Measurements from ENCODE around the gene HELZ2. TPM values are rescaled to one million over a fixed set of nuclear protein-coding genes. Genes with fewer than 3 reads are reported as not detected.

HELZ2 gene
- total and polyA plus RNA-seq, 10 of the 15 experiments (the other 5 are each of a cell fraction or from before 2014, with no cell fraction given) = 0.05 to 33.3 (median 6.2) TPM

GRCh38 chr20:63558804-63559484 is 15.1 kb downstream of the HELZ2 start:
- Histone ChIP-seq H3K36me3 (ENCODE audit: control insufficient read depth in 2 of 2, insufficient read depth in 2 of 2, low read length in 1 of 2) (no peaks in the 10 kb centered on the region; a peak in 1 of 4 replicates), H3K4me1 (ENCODE audit: control insufficient read depth, insufficient read depth, low read length) (peaks cover 9% of the 10 kb centered on the region), H3K27me3 (replicated peaks in 1 of 2; ENCODE audit: control insufficient read depth in 2 of 2, insufficient read depth in 2 of 2, low read length in 1 of 2) (no peaks in the 10 kb centered on the region), H3K4me3 (no peak overlapping the region), H3K79me2 (ENCODE audit: control insufficient read depth, insufficient read depth, low read length) (no peaks in the 10 kb centered on the region), H3K9ac (ENCODE audit: control insufficient read depth, insufficient read depth, low read length) (no peak overlapping the region), H3K27ac (ENCODE audit: control insufficient read depth, insufficient read depth) (no peak overlapping the region), H3K4me2 (ENCODE audit: control insufficient read depth, insufficient read depth) (no peak overlapping the region), H4K20me1 (ENCODE audit: control insufficient read depth, insufficient read depth) (no peaks in the 10 kb centered on the region; the same call in 1 of the 2 replicates), H3K9me3 (replicated peaks; ENCODE audit: control insufficient read depth, insufficient read depth, low read length) (no peaks in the 10 kb centered on the region; the same call in 2 of the 3 replicates), H2AFZ (ENCODE audit: control insufficient read depth, low read depth, low read length) (no peak overlapping the region)
- no TSS peak for BruUV-seq (replicated peaks)
- no peak for TF ChIP-seq JUNB (IDR thresholded peaks at IDR 0.05)
- no peak for TF ChIP-seq BMI1 (IDR thresholded peaks at IDR 0.05; ENCODE audit: borderline replicate concordance)
- TF ChIP-seq BCL3 (IDR thresholded peaks at IDR 0.05; ENCODE audit: borderline replicate concordance, insufficient read depth, low read depth, low read length, poor library complexity, severe bottlenecking) = no peak
- TF ChIP-seq ZNF687 (IDR thresholded peaks at IDR 0.05) = no peak
- no peak for TF ChIP-seq SMC3 (IDR thresholded peaks at IDR 0.05; ENCODE audit: borderline replicate concordance, low read length)
- 0 out of 2 replicates have a peak, but pooled peaks have one; percentile 32 for TF ChIP-seq NR2F1 (conservative IDR thresholded peaks at IDR 0.05)
- FAIRE-seq (no peak), DNase-seq (ENCODE audit: low read depth, low spot score) (no peak), ATAC-seq (no peak)
- POLR2A ChIA-PET = no interaction called here
- in situ Hi-C loops (cut with MboI) = no loop called here
- intact Hi-C loops (cut with micrococcal nuclease; ENCODE audit: unreplicated experiment) = no loop called here
- SMC1A ChIA-PET (ENCODE audit: uncharacterized antibody, unreplicated experiment) = no interaction called here
- RAD21 ChIA-PET (ENCODE audit: unreplicated experiment) = no interaction called here
- 97% methylated on average over 14 of the region's 14 CpGs for whole genome bisulfite sequencing (ENCODE audit: insufficient coverage, insufficient replicate concordance, low lambda C conversion rate, missing lambda C conversion rate)
- CTCF ChIA-PET = no interaction called here

Data from GM12878 (cell line).